ENCODE data around the gene UMOD.

Gene UMOD

DNA sequence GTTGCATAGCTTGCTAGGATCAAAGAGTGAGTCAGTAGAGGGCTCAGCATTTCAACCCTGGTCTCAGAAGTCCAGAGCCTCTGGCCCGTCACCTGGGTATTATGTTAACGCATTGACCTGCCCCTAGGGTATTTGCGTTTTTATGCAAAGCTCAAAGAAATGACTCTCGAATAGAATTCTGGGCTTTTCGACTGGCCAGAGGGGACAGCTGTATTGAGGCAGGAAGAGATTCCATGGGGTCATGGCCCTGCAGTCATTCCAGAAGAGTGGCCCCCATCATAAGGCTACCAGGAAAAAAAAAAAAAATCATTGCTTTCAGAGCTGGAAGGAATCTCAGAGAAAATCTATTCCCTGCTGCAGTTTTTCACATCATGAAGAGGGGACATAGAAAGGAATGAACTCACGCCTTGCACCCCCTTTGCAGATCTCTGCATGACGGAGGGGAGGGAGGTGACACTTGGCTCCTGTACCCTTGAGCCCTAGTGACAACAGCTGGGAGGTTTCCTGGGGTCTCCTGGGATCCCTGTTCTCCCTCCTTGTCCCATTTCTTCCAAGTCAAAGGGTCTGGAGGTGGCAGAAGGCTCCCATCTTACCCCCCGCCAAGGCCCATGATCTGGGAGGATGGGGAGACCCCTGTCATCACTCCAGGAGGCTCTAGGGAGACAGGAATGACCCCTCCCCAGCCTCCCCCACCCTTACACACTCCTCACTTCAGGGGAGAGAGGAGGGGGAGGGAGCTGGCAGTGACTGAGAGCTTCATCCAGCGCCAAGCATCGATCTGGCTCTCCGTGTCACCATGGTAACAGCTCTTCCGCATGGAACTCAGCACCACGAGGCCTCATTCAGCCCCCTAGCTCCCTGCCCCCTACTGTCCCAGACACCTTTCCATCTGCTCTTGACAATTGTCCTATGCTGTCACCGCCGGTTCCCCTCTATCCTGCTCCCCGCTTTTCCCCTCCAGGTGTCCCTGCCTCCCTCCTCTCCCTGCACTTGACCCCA lies 61.0 kb downstream of the UMOD start:
- no peak for DNase-seq

GRCh38 chr16:20289571-20289970 lies 62.9 kb downstream of the UMOD start:
- DNase-seq = no peak

DNA sequence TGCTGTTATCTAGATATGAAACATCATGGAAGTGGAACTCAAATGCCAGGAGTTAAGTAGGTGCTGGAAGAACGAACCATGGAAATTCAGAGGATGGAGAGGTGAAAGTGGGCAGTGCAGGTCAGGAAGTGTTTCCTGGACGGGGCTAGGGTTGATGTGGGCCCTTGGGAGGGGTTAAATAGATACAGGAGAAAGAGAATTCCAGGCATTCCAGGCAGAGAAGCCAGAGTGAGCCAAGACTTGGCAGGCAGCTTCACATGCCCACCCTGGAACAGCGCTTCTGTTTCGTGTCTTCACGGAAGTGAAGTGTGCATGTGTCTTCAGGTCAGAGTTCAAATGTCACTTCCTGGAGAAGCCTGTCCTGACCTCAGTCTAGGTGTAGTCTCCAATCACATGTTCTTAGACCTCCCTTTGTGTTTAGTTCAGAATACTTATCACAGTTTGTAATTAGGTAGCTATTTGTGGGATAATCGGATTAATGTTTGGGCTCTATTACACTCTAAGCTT lies 66.5 kb downstream of the UMOD start:
- no peak for DNase-seq
